ENCODE results near the gene LRRK1. TPM values are rescaled to one million over a fixed set of nuclear protein-coding genes. Genes with fewer than 3 reads are reported as not detected.

LRRK1 gene
- total RNA-seq, 4 donors from 2014 or later, result 17.0 to 46.3 (median 26.4) TPM

- no peak for TF ChIP-seq CTCF (IDR thresholded peaks at IDR 0.05)
- H3K9me3 ChIP-seq, result no peaks in the 10 kb centered on the region
- H3K27ac ChIP-seq, result peak overlapping the region; percentile 39
- peaks cover 17% of the 10 kb centered on the region for H3K36me3 ChIP-seq
- H3K4me3 ChIP-seq, result no peak overlapping the region
- no peaks in the 10 kb centered on the region for H3K27me3 ChIP-seq
- peaks cover 21% of the 10 kb centered on the region for H3K4me1 ChIP-seq
- WGBS, result 58% methylated on average over 13 of the region's 13 CpGs
- no peak for DNase-seq (ENCODE audit: low spot score in 2 of 2)
Observed at GRCh38 chr15:100928632-100929280, 9.6 kb downstream of the LRRK1 start.

GRCh38 chr15:100929641-100930042 is 10.5 kb downstream of the LRRK1 start:
- Histone ChIP-seq H3K4me3 (no peak overlapping the region), H3K27me3 (no peaks in the 10 kb centered on the region), H3K4me1 (peaks cover 21% of the 10 kb centered on the region), H3K27ac (no peak overlapping the region), H3K9me3 (no peaks in the 10 kb centered on the region), H3K36me3 (peaks cover 11% of the 10 kb centered on the region)
- no peak for TF ChIP-seq POLR2A (IDR thresholded peaks at IDR 0.05)
- TF ChIP-seq CTCF (IDR thresholded peaks at IDR 0.05), result no peak
- TF ChIP-seq POLR2AphosphoS5 (IDR thresholded peaks at IDR 0.05), result no peak
- no peak for TF ChIP-seq EP300 (IDR thresholded peaks at IDR 0.05)
- DNase-seq (ENCODE audit: low spot score in 2 of 2), result no peak
- WGBS, result 44% methylated on average over 6 of the region's 6 CpGs

GRCh38 chr15:100930306-100930848 is 11.2 kb downstream of the LRRK1 start:
- 94% methylated on average over 4 of the region's 4 CpGs for WGBS
- H3K4me3 ChIP-seq, result no peak overlapping the region
- TF ChIP-seq EP300 (IDR thresholded peaks at IDR 0.05) (no peak), CTCF (IDR thresholded peaks at IDR 0.05) (no peak), POLR2AphosphoS5 (IDR thresholded peaks at IDR 0.05) (no peak), POLR2A (IDR thresholded peaks at IDR 0.05) (no peak)
- no peak for DNase-seq (ENCODE audit: low spot score in 2 of 2)
- peaks cover 21% of the 10 kb centered on the region for H3K4me1 ChIP-seq
- H3K27ac ChIP-seq, result no peak overlapping the region
- peaks cover 4% of the 10 kb centered on the region for H3K36me3 ChIP-seq
- no peaks in the 10 kb centered on the region for H3K27me3 ChIP-seq
- no peaks in the 10 kb centered on the region for H3K9me3 ChIP-seq

GRCh38 chr15:100931143-100931890 is 12.2 kb downstream of the LRRK1 start:
- no peak overlapping the region for H3K27ac ChIP-seq
- peaks cover 4% of the 10 kb centered on the region for H3K36me3 ChIP-seq
- no peak for TF ChIP-seq CTCF (IDR thresholded peaks at IDR 0.05)
- no peak for TF ChIP-seq EP300 (IDR thresholded peaks at IDR 0.05)
- TF ChIP-seq POLR2AphosphoS5 (IDR thresholded peaks at IDR 0.05), result no peak
- no peak for TF ChIP-seq POLR2A (IDR thresholded peaks at IDR 0.05)
- DNase-seq (ENCODE audit: low spot score in 2 of 2), result no peak
- 81% methylated on average over 15 of the region's 15 CpGs for WGBS
- H3K4me1 ChIP-seq, result peaks cover 21% of the 10 kb centered on the region
- no peaks in the 10 kb centered on the region for H3K9me3 ChIP-seq
- H3K27me3 ChIP-seq, result no peaks in the 10 kb centered on the region
- no peak overlapping the region for H3K4me3 ChIP-seq

GRCh38 chr15:100932676-100933348 is 13.7 kb downstream of the LRRK1 start:
- peaks cover 4% of the 10 kb centered on the region for H3K36me3 ChIP-seq
- no peaks in the 10 kb centered on the region for H3K9me3 ChIP-seq
- peaks cover 21% of the 10 kb centered on the region for H3K4me1 ChIP-seq
- no peak overlapping the region for H3K4me3 ChIP-seq
- H3K27ac ChIP-seq, result no peak overlapping the region
- no peaks in the 10 kb centered on the region for H3K27me3 ChIP-seq
- no peak for DNase-seq (ENCODE audit: low spot score in 2 of 2)
- WGBS, result 86% methylated on average over 7 of the region's 7 CpGs
- TF ChIP-seq POLR2A (IDR thresholded peaks at IDR 0.05) (no peak), CTCF (IDR thresholded peaks at IDR 0.05) (no peak), POLR2AphosphoS5 (IDR thresholded peaks at IDR 0.05) (no peak), EP300 (IDR thresholded peaks at IDR 0.05) (no peak)
